Ishikawa (cell line): ENCODE results near the gene TCF7L2.

Source experiments
- YY1 ChIP-seq: IDR thresholded peaks from 2 replicates; pipeline ENCODE4 v1.6.1; 2012; ENCODE audit warnings: low read depth
- ZBTB7A ChIP-seq: IDR thresholded peaks from 2 replicates; pipeline ENCODE4 v1.6.1; 2012; ENCODE audit warnings: low read depth

DNA sequence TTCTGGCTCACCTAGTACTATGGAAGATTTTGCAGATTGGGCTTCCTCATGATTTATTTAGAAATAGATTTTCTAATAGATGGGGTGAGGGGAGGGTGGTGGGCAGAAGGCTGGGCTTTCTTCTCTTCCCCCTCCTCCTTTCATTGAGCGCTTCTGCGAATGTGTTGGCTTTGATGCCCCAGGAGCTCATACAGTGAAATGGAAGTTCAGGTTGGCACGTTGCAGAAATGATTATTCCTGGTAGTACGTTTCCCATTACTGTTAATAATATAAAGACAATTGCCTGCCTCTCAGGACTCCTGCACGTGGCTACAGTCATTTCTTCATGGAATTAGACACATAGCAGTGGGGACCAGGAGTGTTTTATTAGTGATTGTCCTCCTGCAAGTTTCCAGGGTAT is 39.8 kb downstream of the TCF7L2 start:
- TF ChIP-seq ZBTB7A (no peak), YY1 (no peak)
